Right hindlimb (tissue), 1 donor: ENCODE results near the gene IQUB.
"Not testable (repeated sequence)": the region's sequence is repeated elsewhere in the genome, so short reads cannot be mapped to it uniquely, and the experiment has no call there.

Source experiments
- DNase-seq: peaks from one replicate; pipeline ENCODE4 v3.0.0-alpha.2; 2018

The IQUB gene

GRCh38 chr7:123485187-123485586 lies 49.2 kb downstream of the IQUB start:
- DNase-seq = no peak

GRCh38 chr7:123484199-123484598 lies 50.2 kb downstream of the IQUB start:
- DNase-seq = no peak

GRCh38 chr7:123480107-123480506 lies 54.3 kb downstream of the IQUB start:
- no peak for DNase-seq

GRCh38 chr7:123478056-123478455 lies 56.3 kb downstream of the IQUB start:
- DNase-seq = not testable (repeated sequence)

- DNase-seq = no peak
Measured at GRCh38 chr7:123472750-123473445, 61.5 kb downstream of the IQUB start.

GRCh38 chr7:123472327-123472726 lies 62.1 kb downstream of the IQUB start:
- DNase-seq = no peak

- no peak for DNase-seq
Measured at GRCh38 chr7:123468303-123468702, 66.1 kb downstream of the IQUB start.

- no peak for DNase-seq
Measured at GRCh38 chr7:123463890-123464289, 70.5 kb downstream of the IQUB start.

GRCh38 chr7:123460616-123461015 lies 73.8 kb downstream of the IQUB start:
- DNase-seq = no peak

GRCh38 chr7:123455965-123456470 lies 78.4 kb downstream of the IQUB start:
- no peak for DNase-seq

- DNase-seq = peak; percentile 21
Measured at GRCh38 chr7:123440101-123440548, 94.3 kb downstream of the IQUB start.

- DNase-seq = no peak
Measured at GRCh38 chr7:123439191-123439590, 95.2 kb downstream of the IQUB start.

- DNase-seq = no peak
Measured at GRCh38 chr7:123437447-123437995, 96.9 kb downstream of the IQUB start.

- no peak for DNase-seq
Measured at GRCh38 chr7:123435080-123435700, 99.2 kb downstream of the IQUB start.

GRCh38 chr7:123433665-123434064 lies 100.7 kb downstream of the IQUB start:
- no peak for DNase-seq

GRCh38 chr7:123432601-123433000 lies 101.8 kb downstream of the IQUB start:
- no peak for DNase-seq

GRCh38 chr7:123431075-123431614 lies 103.2 kb downstream of the IQUB start:
- no peak for DNase-seq

- no peak for DNase-seq
Measured at GRCh38 chr7:123425246-123425645, 109.1 kb downstream of the IQUB start.

- DNase-seq = no peak
Measured at GRCh38 chr7:123424463-123424862, 109.9 kb downstream of the IQUB start.

GRCh38 chr7:123423622-123424021 lies 110.8 kb downstream of the IQUB start:
- no peak for DNase-seq

- DNase-seq = no peak
Measured at GRCh38 chr7:123417580-123417979, 116.8 kb downstream of the IQUB start.

- no peak for DNase-seq
Measured at GRCh38 chr7:123415625-123416024, 118.8 kb downstream of the IQUB start.

GRCh38 chr7:123410273-123410904 lies 124.0 kb downstream of the IQUB start:
- peak; percentile 79 for DNase-seq
